Esophagus (tissue), 2 donors: ENCODE data around the gene EIF4G1. TPM values are rescaled to one million over a fixed set of nuclear protein-coding genes. Genes with fewer than 3 reads are reported as not detected.
A peak's percentile ranks its signal among the peaks of the same experiment; 100 is the strongest.

Experiments
- H3K27ac ChIP-seq, 2 donors: one replicate each; pipeline ENCODE4 v1.5.1; 2013; ENCODE audit warnings: low read depth in 2 of 2, mild to moderate bottlenecking in 2 of 2, inconsistent platforms in 1 of 2, low read length in 1 of 2, moderate library complexity in 1 of 2
- H3K27me3 ChIP-seq, 2 donors: one replicate each; pipeline ENCODE4 v1.6.1; 2013; ENCODE audit warnings: low read length in 2 of 2, control low read depth in 1 of 2, mild to moderate bottlenecking in 1 of 2; ENCODE audit not compliant: insufficient read depth in 2 of 2, control insufficient read depth in 1 of 2
- H3K36me3 ChIP-seq, 2 donors: one replicate each; pipeline ENCODE4 v1.6.1; 2013; ENCODE audit warnings: low read length in 1 of 2; ENCODE audit not compliant: control insufficient read depth in 2 of 2, insufficient read depth in 2 of 2
- H3K4me1 ChIP-seq, 2 donors: one replicate each; pipeline ENCODE4 v1.6.1; 2013; ENCODE audit warnings: low read length in 1 of 2; ENCODE audit not compliant: control insufficient read depth in 2 of 2, insufficient read depth in 2 of 2
- H3K4me3 ChIP-seq, 2 donors: one replicate each; pipeline ENCODE4 v1.5.1; 2013; ENCODE audit warnings: low read length in 2 of 2, mild to moderate bottlenecking in 2 of 2, low read depth in 1 of 2, moderate library complexity in 1 of 2
- H3K9me3 ChIP-seq, 2 donors: one replicate each; pipeline ENCODE4 v1.6.1; 2013; ENCODE audit warnings: mild to moderate bottlenecking in 2 of 2, low read depth in 1 of 2, low read length in 1 of 2, moderate library complexity in 1 of 2; ENCODE audit not compliant: control insufficient read depth in 2 of 2, insufficient read depth in 1 of 2
- WGBS, 2 donors: extraction: QIAGEN DNeasy Blood & Tissue Kit; methylation state at CpG; one replicate each; pipeline ENCODE4 v1.1.7; 2013; 5-methylcytosine and 5-hydroxymethylcytosine counted together
- polyA plus RNA-seq, 2 donors: library from polyadenylated mRNA; stranded (reverse); fragments of 200-250 nt; gene quantifications; one replicate each; pipeline ENCODE4 v1.2.3, GENCODE V29; 2013
- donor health status: healthy with polysubstance abuse.
- donor health status: Bipolar disorder and iron deficiency.

EIF4G1 gene
- polyA plus RNA-seq, 2 donors = 222 to 257 TPM

GRCh38 chr3:184380185-184380626 lies 65.8 kb downstream of the EIF4G1 start:
- Histone ChIP-seq H3K27ac (peak overlapping the region; percentile 6 to 58), H3K9me3 (no peaks in the 10 kb centered on the region), H3K4me1 (no peaks in the 10 kb centered on the region), H3K36me3 (no peaks in the 10 kb centered on the region), H3K27me3 (no peaks in the 10 kb centered on the region), H3K4me3 (peak overlapping the region; percentile 9 to 63)
- 2 to 5% methylated on average over 8 to 59 of the region's 62 CpGs for WGBS, 2 donors

- WGBS, 2 donors = 5 to 6% methylated on average over 24 to 42 of the region's 42 CpGs
- H3K27me3 ChIP-seq = no peaks in the 10 kb centered on the region
- peak overlapping the region; percentile 6 to 58 for H3K27ac ChIP-seq
Measured at GRCh38 chr3:184380627-184381260, 66.3 kb downstream of the EIF4G1 start.

GRCh38 chr3:184381261-184382224 lies 67.1 kb downstream of the EIF4G1 start:
- H3K4me1 ChIP-seq = no peaks in the 10 kb centered on the region
- peak overlapping the region in 1 of 2 donors; percentile 63 for H3K4me3 ChIP-seq
- H3K27ac ChIP-seq = no peak overlapping the region
- WGBS, 2 donors = 21 to 30% methylated on average over 54 to 55 of the region's 55 CpGs
- no peaks in the 10 kb centered on the region for H3K36me3 ChIP-seq
- H3K27me3 ChIP-seq = no peaks in the 10 kb centered on the region
- no peaks in the 10 kb centered on the region for H3K9me3 ChIP-seq

More at GRCh38 chr3:184380627-184381260, 66.3 kb downstream of the EIF4G1 start:
- Histone ChIP-seq H3K4me3 (peak overlapping the region; percentile 14 to 63), H3K9me3 (no peaks in the 10 kb centered on the region), H3K4me1 (no peaks in the 10 kb centered on the region), H3K36me3 (no peaks in the 10 kb centered on the region)

- H3K27me3 ChIP-seq = no peaks in the 10 kb centered on the region
- H3K4me3 ChIP-seq = no peak overlapping the region
- H3K36me3 ChIP-seq = no peaks in the 10 kb centered on the region
- no peaks in the 10 kb centered on the region for H3K4me1 ChIP-seq
- no peaks in the 10 kb centered on the region for H3K9me3 ChIP-seq
- WGBS, 2 donors = 88 to 91% methylated on average over 16 of the region's 16 CpGs
- H3K27ac ChIP-seq = no peak overlapping the region
Measured at GRCh38 chr3:184382326-184383032, 68.1 kb downstream of the EIF4G1 start.

GRCh38 chr3:184383033-184383740 lies 68.8 kb downstream of the EIF4G1 start:
- Histone ChIP-seq H3K36me3 (no peaks in the 10 kb centered on the region), H3K4me1 (no peaks in the 10 kb centered on the region), H3K4me3 (no peak overlapping the region), H3K27ac (no peak overlapping the region), H3K9me3 (no peaks in the 10 kb centered on the region), H3K27me3 (no peaks in the 10 kb centered on the region)
- WGBS, 2 donors = 85 to 87% methylated on average over 15 of the region's 15 CpGs

- peaks cover 0 to 2% of the 10 kb centered on the region in 2 donors for H3K36me3 ChIP-seq
- H3K4me1 ChIP-seq = no peaks in the 10 kb centered on the region
- no peak overlapping the region for H3K27ac ChIP-seq
- no peaks in the 10 kb centered on the region for H3K27me3 ChIP-seq
- no peak overlapping the region for H3K4me3 ChIP-seq
- WGBS, 2 donors = 79 to 82% methylated on average over 9 of the region's 9 CpGs
- H3K9me3 ChIP-seq = no peaks in the 10 kb centered on the region
Measured at GRCh38 chr3:184384342-184384741, 69.9 kb downstream of the EIF4G1 start.

Other genes starting within 250 kb of the EIF4G1 start
- not detected for gene HTR3E, start 217.5 kb upstream of the EIF4G1 start, polyA plus RNA-seq
- gene EIF2B5, start 179.2 kb upstream of the EIF4G1 start, polyA plus RNA-seq = 10 to 100 TPM; 31.0 to 37.7 TPM
- 10 to 100 TPM; 27.2 to 31.6 TPM for gene DVL3, start 159.2 kb upstream of the EIF4G1 start, polyA plus RNA-seq
- 100 to 1,000 TPM in 1 of 2 donors, 10 to 100 TPM in 1; 94.2 to 210 TPM for gene AP2M1, start 139.8 kb upstream of the EIF4G1 start, polyA plus RNA-seq
- gene ABCF3, start 128.4 kb upstream of the EIF4G1 start, polyA plus RNA-seq = 10 to 100 TPM; 42.3 to 42.4 TPM
- gene VWA5B2, start 85.0 kb upstream of the EIF4G1 start, polyA plus RNA-seq = under 1 TPM; 0.02 to 0.04 TPM
- gene ALG3, start 65.6 kb upstream of the EIF4G1 start, polyA plus RNA-seq = 10 to 100 TPM; 16.4 to 31.0 TPM
- gene EEF1AKMT4, start 64.9 kb upstream of the EIF4G1 start, polyA plus RNA-seq = 1 to 10 TPM; 3.5 to 8.6 TPM
- under 1 TPM; 0.06 to 0.12 TPM for gene CAMK2N2, start 53.1 kb upstream of the EIF4G1 start, polyA plus RNA-seq
- not detected for gene ECE2, start 38.6 kb upstream of the EIF4G1 start, polyA plus RNA-seq
- 100 to 1,000 TPM in 1 of 2 donors, 10 to 100 TPM in 1; 50.1 to 156 TPM for gene PSMD2, start 15.4 kb upstream of the EIF4G1 start, polyA plus RNA-seq
- 1 to 10 TPM; 7.7 to 9.5 TPM for gene FAM131A, start 23.0 kb downstream of the EIF4G1 start, polyA plus RNA-seq
- gene CLCN2, start 47.0 kb downstream of the EIF4G1 start, polyA plus RNA-seq = 1 to 10 TPM; 3.1 to 5.4 TPM
- 100 to 1,000 TPM in 1 of 2 donors, 10 to 100 TPM in 1; 79.6 to 103 TPM for gene POLR2H, start 47.1 kb downstream of the EIF4G1 start, polyA plus RNA-seq
- under 1 TPM; 0.06 to 0.12 TPM for gene THPO, start 63.6 kb downstream of the EIF4G1 start, polyA plus RNA-seq
- gene CHRD, start 65.4 kb downstream of the EIF4G1 start, polyA plus RNA-seq = 1 to 10 TPM; 2.2 to 3.0 TPM
- gene EPHB3, start 247.2 kb downstream of the EIF4G1 start, polyA plus RNA-seq = 10 to 100 TPM; 24.6 to 27.7 TPM